ENCODE data around the gene ATAT1.

Gene ATAT1

DNA sequence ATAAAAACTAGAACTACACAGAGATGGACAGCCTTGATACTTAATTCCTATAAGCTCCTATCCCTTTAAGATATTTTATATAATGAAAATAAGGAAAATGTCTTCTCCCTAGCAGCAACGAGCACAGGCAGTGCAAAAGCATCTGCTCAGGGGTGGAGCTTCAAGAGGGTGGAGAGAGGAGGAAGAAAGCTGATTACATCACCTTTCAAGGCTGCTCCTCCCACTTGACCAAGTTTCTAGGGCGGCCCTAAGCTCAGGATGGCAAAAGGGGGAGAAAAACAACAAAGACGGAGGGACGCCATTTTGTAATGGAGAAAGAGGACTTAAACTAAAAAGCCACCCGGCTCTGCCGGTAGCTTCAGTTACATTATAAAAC, 11.8 kb upstream of the ATAT1 start:
- TF ChIP-seq, protein P1, sequence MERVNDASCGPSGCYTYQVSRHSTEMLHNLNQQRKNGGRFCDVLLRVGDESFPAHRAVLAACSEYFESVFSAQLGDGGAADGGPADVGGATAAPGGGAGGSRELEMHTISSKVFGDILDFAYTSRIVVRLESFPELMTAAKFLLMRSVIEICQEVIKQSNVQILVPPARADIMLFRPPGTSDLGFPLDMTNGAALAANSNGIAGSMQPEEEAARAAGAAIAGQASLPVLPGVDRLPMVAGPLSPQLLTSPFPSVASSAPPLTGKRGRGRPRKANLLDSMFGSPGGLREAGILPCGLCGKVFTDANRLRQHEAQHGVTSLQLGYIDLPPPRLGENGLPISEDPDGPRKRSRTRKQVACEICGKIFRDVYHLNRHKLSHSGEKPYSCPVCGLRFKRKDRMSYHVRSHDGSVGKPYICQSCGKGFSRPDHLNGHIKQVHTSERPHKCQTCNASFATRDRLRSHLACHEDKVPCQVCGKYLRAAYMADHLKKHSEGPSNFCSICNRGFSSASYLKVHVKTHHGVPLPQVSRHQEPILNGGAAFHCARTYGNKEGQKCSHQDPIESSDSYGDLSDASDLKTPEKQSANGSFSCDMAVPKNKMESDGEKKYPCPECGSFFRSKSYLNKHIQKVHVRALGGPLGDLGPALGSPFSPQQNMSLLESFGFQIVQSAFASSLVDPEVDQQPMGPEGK (CRISPR knock-in tag; IDR thresholded peaks at IDR 0.05; ENCODE audit: borderline replicate concordance), result 0 out of 2 replicates have a peak, but pooled peaks have one; percentile 5
- no peak for TF ChIP-seq TCF4 (CRISPR knock-in tag; IDR thresholded peaks at IDR 0.05; ENCODE audit: borderline replicate concordance)
- no peak for TF ChIP-seq ESRRG (CRISPR knock-in tag; IDR thresholded peaks at IDR 0.05)
- no peak for TF ChIP-seq PPARA (CRISPR knock-in tag; IDR thresholded peaks at IDR 0.05; ENCODE audit: borderline replicate concordance)
- no peak for TF ChIP-seq GLIS3 (CRISPR knock-in tag; IDR thresholded peaks at IDR 0.05)
- TF ChIP-seq, protein P2, sequence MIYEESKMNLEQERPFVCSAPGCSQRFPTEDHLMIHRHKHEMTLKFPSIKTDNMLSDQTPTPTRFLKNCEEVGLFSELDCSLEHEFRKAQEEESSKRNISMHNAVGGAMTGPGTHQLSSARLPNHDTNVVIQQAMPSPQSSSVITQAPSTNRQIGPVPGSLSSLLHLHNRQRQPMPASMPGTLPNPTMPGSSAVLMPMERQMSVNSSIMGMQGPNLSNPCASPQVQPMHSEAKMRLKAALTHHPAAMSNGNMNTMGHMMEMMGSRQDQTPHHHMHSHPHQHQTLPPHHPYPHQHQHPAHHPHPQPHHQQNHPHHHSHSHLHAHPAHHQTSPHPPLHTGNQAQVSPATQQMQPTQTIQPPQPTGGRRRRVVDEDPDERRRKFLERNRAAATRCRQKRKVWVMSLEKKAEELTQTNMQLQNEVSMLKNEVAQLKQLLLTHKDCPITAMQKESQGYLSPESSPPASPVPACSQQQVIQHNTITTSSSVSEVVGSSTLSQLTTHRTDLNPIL (CRISPR knock-in tag; IDR thresholded peaks at IDR 0.05; ENCODE audit: low read depth), result no peak
- no peak for TF ChIP-seq ARNTL (CRISPR knock-in tag; IDR thresholded peaks at IDR 0.05; ENCODE audit: borderline replicate concordance, low read depth)
- peak; percentile 78 for ATAC-seq

DNA sequence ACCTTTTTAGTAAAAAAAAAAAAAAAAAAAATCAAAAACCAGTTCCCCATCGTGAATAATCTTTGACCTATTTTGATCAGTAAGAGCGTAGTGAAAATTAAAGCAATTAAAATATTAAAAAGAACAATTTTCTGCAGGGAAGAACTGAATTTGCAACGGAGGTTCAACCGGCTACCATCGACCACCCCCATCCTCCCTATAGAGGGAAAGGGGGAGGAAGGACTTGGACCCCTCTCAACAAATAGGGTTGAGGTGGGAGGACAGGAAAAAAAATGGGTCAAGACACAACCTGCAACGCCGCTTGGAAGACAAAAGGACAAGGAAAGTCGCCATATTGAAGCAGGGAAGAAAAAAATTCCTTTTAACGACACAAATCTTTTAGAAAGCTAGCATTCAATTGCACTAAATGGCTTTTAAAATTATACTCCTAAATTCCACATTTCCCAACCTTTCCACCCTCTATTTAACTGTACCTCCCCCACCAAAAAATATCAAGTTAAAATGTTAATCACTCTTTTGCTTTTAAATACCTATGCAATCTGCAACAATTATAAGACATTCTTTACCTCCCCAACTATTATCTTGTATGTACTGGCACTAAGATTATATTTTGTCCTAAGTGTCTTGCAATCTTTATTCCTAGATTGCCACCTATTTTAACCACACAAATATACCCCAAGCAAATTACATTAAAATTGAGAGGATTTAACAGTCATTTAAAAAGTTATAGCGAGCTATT, 11.3 kb upstream of the ATAT1 start:
- ATAC-seq, result peak; percentile 14
- peak; percentile 96 for TF ChIP-seq RARB (CRISPR knock-in tag; IDR thresholded peaks at IDR 0.05)
- TF ChIP-seq SNAI2 (CRISPR knock-in tag; IDR thresholded peaks at IDR 0.05), result no peak
- TF ChIP-seq ISL1 (CRISPR knock-in tag; IDR thresholded peaks at IDR 0.05), result no peak
- TF ChIP-seq, protein P1 (CRISPR knock-in tag; IDR thresholded peaks at IDR 0.05; ENCODE audit: borderline replicate concordance), result peak; percentile 89
- TF ChIP-seq ZFP30 (CRISPR knock-in tag; IDR thresholded peaks at IDR 0.05), result no peak; the same call in 1 of the 2 replicates
- TF ChIP-seq, protein P2 (CRISPR knock-in tag; IDR thresholded peaks at IDR 0.05; ENCODE audit: low read depth), result peak; percentile 52; the same call in 1 of the 2 replicates
- TF ChIP-seq ZNF565 (CRISPR knock-in tag; conservative IDR thresholded peaks at IDR 0.05; ENCODE audit: low read depth), result no peak
- TF ChIP-seq, protein P3, sequence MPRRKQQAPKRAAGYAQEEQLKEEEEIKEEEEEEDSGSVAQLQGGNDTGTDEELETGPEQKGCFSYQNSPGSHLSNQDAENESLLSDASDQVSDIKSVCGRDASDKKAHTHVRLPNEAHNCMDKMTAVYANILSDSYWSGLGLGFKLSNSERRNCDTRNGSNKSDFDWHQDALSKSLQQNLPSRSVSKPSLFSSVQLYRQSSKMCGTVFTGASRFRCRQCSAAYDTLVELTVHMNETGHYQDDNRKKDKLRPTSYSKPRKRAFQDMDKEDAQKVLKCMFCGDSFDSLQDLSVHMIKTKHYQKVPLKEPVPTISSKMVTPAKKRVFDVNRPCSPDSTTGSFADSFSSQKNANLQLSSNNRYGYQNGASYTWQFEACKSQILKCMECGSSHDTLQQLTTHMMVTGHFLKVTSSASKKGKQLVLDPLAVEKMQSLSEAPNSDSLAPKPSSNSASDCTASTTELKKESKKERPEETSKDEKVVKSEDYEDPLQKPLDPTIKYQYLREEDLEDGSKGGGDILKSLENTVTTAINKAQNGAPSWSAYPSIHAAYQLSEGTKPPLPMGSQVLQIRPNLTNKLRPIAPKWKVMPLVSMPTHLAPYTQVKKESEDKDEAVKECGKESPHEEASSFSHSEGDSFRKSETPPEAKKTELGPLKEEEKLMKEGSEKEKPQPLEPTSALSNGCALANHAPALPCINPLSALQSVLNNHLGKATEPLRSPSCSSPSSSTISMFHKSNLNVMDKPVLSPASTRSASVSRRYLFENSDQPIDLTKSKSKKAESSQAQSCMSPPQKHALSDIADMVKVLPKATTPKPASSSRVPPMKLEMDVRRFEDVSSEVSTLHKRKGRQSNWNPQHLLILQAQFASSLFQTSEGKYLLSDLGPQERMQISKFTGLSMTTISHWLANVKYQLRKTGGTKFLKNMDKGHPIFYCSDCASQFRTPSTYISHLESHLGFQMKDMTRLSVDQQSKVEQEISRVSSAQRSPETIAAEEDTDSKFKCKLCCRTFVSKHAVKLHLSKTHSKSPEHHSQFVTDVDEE (CRISPR knock-in tag; IDR thresholded peaks at IDR 0.05), result no peak
- no peak for TF ChIP-seq TCF4 (CRISPR knock-in tag; IDR thresholded peaks at IDR 0.05; ENCODE audit: borderline replicate concordance)
- peak; percentile 91 for TF ChIP-seq TOX (CRISPR knock-in tag; IDR thresholded peaks at IDR 0.05; ENCODE audit: borderline replicate concordance)
- TF ChIP-seq GLIS3 (CRISPR knock-in tag; IDR thresholded peaks at IDR 0.05), result peak; percentile 16
- TF ChIP-seq OSR1 (CRISPR knock-in tag; IDR thresholded peaks at IDR 0.05), result no peak
- TF ChIP-seq, protein P4, sequence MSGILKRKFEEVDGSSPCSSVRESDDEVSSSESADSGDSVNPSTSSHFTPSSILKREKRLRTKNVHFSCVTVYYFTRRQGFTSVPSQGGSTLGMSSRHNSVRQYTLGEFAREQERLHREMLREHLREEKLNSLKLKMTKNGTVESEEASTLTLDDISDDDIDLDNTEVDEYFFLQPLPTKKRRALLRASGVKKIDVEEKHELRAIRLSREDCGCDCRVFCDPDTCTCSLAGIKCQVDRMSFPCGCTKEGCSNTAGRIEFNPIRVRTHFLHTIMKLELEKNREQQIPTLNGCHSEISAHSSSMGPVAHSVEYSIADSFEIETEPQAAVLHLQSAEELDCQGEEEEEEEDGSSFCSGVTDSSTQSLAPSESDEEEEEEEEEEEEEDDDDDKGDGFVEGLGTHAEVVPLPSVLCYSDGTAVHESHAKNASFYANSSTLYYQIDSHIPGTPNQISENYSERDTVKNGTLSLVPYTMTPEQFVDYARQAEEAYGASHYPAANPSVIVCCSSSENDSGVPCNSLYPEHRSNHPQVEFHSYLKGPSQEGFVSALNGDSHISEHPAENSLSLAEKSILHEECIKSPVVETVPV (CRISPR knock-in tag; IDR thresholded peaks at IDR 0.05), result peak; percentile 93
- no peak; the same call in 1 of the 2 replicates for TF ChIP-seq ARNTL (CRISPR knock-in tag; IDR thresholded peaks at IDR 0.05; ENCODE audit: borderline replicate concordance, low read depth)
- no peak for TF ChIP-seq ZFP3 (CRISPR knock-in tag; IDR thresholded peaks at IDR 0.05)
- TF ChIP-seq ZNF8 (CRISPR knock-in tag; IDR thresholded peaks at IDR 0.05), result no peak
- TF ChIP-seq ZNF70 (CRISPR knock-in tag; IDR thresholded peaks at IDR 0.05), result no peak
- no peak for TF ChIP-seq BACH2 (CRISPR knock-in tag; IDR thresholded peaks at IDR 0.05; ENCODE audit: borderline replicate concordance)
- no peak; the same call in 1 of the 2 replicates for TF ChIP-seq CSDC2 (CRISPR knock-in tag; IDR thresholded peaks at IDR 0.05)
- TF ChIP-seq, protein P5, sequence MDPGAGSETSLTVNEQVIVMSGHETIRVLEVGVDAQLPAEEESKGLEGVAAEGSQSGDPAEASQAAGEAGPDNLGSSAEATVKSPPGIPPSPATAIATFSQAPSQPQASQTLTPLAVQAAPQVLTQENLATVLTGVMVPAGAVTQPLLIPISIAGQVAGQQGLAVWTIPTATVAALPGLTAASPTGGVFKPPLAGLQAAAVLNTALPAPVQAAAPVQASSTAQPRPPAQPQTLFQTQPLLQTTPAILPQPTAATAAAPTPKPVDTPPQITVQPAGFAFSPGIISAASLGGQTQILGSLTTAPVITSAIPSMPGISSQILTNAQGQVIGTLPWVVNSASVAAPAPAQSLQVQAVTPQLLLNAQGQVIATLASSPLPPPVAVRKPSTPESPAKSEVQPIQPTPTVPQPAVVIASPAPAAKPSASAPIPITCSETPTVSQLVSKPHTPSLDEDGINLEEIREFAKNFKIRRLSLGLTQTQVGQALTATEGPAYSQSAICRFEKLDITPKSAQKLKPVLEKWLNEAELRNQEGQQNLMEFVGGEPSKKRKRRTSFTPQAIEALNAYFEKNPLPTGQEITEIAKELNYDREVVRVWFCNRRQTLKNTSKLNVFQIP (CRISPR knock-in tag; IDR thresholded peaks at IDR 0.05; ENCODE audit: borderline replicate concordance, low read depth), result peak; percentile 6; the same call in 1 of the 2 replicates
- 0 out of 2 replicates have a peak, but pooled peaks have one; percentile 77 for TF ChIP-seq PPARA (CRISPR knock-in tag; IDR thresholded peaks at IDR 0.05; ENCODE audit: borderline replicate concordance)
- peak; percentile 25 for TF ChIP-seq ZC3H10 (CRISPR knock-in tag; IDR thresholded peaks at IDR 0.05)
- TF ChIP-seq ESRRG (CRISPR knock-in tag; IDR thresholded peaks at IDR 0.05), result peak; percentile 86
